Neural cell (in vitro differentiated cells): ENCODE results near the gene GFRA1. TPM values are rescaled to one million over a fixed set of nuclear protein-coding genes. Genes with fewer than 3 reads are reported as not detected.

Experiments used
- H2AFZ ChIP-seq: fragments of 200-600, 300-800 bp; sonication (generic), shearing (Covaris generic); 2 replicates; pipeline ENCODE4 v1.6.0; 2014; ENCODE audit warnings: low read depth, mild to moderate bottlenecking, antibody characterized with exemption, low read length, moderate library complexity
- H3F3A ChIP-seq: fragments of 200-600 bp; shearing (Covaris generic); 2 replicates; pipeline ENCODE4 v1.6.1; 2016; ENCODE audit warnings: mild to moderate bottlenecking, moderate library complexity, mixed read lengths, antibody characterized with exemption, low read length; ENCODE audit not compliant: insufficient read depth, poor library complexity, severe bottlenecking
- H3K27ac ChIP-seq: fragments of 200-600, 300-800 bp; sonication (generic), shearing (Covaris generic); 2 replicates; pipeline ENCODE4 v1.5.1; 2014; ENCODE audit warnings: mild to moderate bottlenecking, low read length, moderate library complexity
- H3K27me3 ChIP-seq: fragments of 300-800, 200-600 bp; sonication (generic), shearing (Covaris generic); 2 replicates; pipeline ENCODE4 v1.6.0; 2014; ENCODE audit warnings: mild to moderate bottlenecking, low read depth, low read length, moderate library complexity; ENCODE audit not compliant: insufficient read depth
- H3K36me3 ChIP-seq: fragments of 300-800, 200-600 bp; sonication (generic), shearing (Covaris generic); 2 replicates; pipeline ENCODE4 v1.5.1; 2014; ENCODE audit warnings: mild to moderate bottlenecking, antibody characterized with exemption, low read length, moderate library complexity; ENCODE audit not compliant: insufficient read depth
- H3K4me2 ChIP-seq: fragments of 300-800, 200-600 bp; sonication (generic), shearing (Covaris generic); 2 replicates; pipeline ENCODE4 v1.6.0; 2014; ENCODE audit warnings: mild to moderate bottlenecking, low read length
- H3K4me3 ChIP-seq: fragments of 300-800, 200-600 bp; sonication (generic), shearing (Covaris generic); 2 replicates; pipeline ENCODE4 v1.5.1; 2014; ENCODE audit warnings: mild to moderate bottlenecking, low read length, moderate library complexity
- H3K79me2 ChIP-seq: fragments of 200-600 bp; shearing (Covaris generic); replicated peaks from 2 replicates; pipeline ENCODE4 v1.6.0; 2014; ENCODE audit warnings: mild to moderate bottlenecking, low read length, moderate library complexity; ENCODE audit not compliant: insufficient read depth
- H3K9ac ChIP-seq: fragments of 300-800, 200-600 bp; sonication (generic), shearing (Covaris generic); 2 replicates; pipeline ENCODE4 v1.6.1; 2016; ENCODE audit warnings: mild to moderate bottlenecking, low read length, mixed read lengths
- H3K9me2 ChIP-seq: fragments of 200-600 bp; shearing (Covaris generic); 2 replicates; pipeline ENCODE4 v1.6.1; 2016; ENCODE audit warnings: mild to moderate bottlenecking, low read length, mixed read lengths; ENCODE audit not compliant: insufficient read depth
- H3K9me3 ChIP-seq: fragments of 200-600, 300-800 bp; sonication (generic), shearing (Covaris generic); 2 replicates; pipeline ENCODE4 v1.6.1; 2016; ENCODE audit warnings: mild to moderate bottlenecking, mixed run types, low read length, moderate library complexity, mixed read lengths
- H4K20me1 ChIP-seq: fragments of 200-600 bp; shearing (Covaris generic); 2 replicates; pipeline ENCODE4 v1.6.1; 2016; ENCODE audit warnings: mild to moderate bottlenecking, mixed run types; ENCODE audit not compliant: insufficient read depth
- EP300 ChIP-seq: fragments of 450-650 bp; conservative IDR thresholded peaks from 2 replicates; pipeline ENCODE4 v1.6.1; 2014; ENCODE audit warnings: antibody characterized with exemption, mild to moderate bottlenecking, moderate library complexity; ENCODE audit not compliant: poor library complexity, severe bottlenecking
- EZH2 ChIP-seq: fragments of 200-600, 300-800 bp; shearing (Covaris generic), sonication (generic); IDR thresholded peaks from 2 replicates; pipeline ENCODE4 v1.6.1; 2014; ENCODE audit warnings: antibody characterized with exemption, low read length, borderline replicate concordance, mild to moderate bottlenecking; ENCODE audit not compliant: insufficient read depth, poor library complexity, severe bottlenecking
- MXI1 ChIP-seq: fragments of 450-650 bp; conservative IDR thresholded peaks from 2 replicates; pipeline ENCODE4 v1.6.1; 2014; ENCODE audit warnings: antibody characterized with exemption, mild to moderate bottlenecking; ENCODE audit not compliant: poor library complexity, severe bottlenecking
- POLR2AphosphoS5 ChIP-seq: IDR thresholded peaks from 2 replicates; pipeline ENCODE4 v1.6.1; 2012
- RAD21 ChIP-seq: fragments of 450-650 bp; conservative IDR thresholded peaks from 2 replicates; pipeline ENCODE4 v1.6.1; 2014; ENCODE audit warnings: antibody characterized with exemption, mild to moderate bottlenecking, moderate library complexity
- SMC3 ChIP-seq: fragments of 450-650 bp; conservative IDR thresholded peaks from 2 replicates; pipeline ENCODE4 v1.6.1; 2014; ENCODE audit warnings: antibody characterized with exemption, mild to moderate bottlenecking, moderate library complexity; ENCODE audit not compliant: poor library complexity
- TAF1 ChIP-seq: IDR thresholded peaks from 2 replicates; pipeline ENCODE4 v1.6.1; 2012; ENCODE audit warnings: low read depth
- polyA plus RNA-seq: library from polyadenylated mRNA; depleted of rRNA; stranded (reverse); fragments of >200 nt; gene quantifications from 2 replicates; pipeline ENCODE4 v1.2.3, GENCODE V29; 2014
- TF ChIP-seq, protein P1 (sequence below): fragments of 450-650 bp; IDR thresholded peaks from 2 replicates; pipeline ENCODE4 v1.5.1; 2014; ENCODE audit warnings: antibody characterized with exemption, mild to moderate bottlenecking, moderate library complexity; ENCODE audit not compliant: poor library complexity, severe bottlenecking
- TF ChIP-seq, protein P2 (sequence below): IDR thresholded peaks from 2 replicates; pipeline ENCODE4 v1.6.1; 2012; ENCODE audit warnings: borderline replicate concordance

GFRA1 gene
- polyA plus RNA-seq, 1 donor from 2014 or later, result 2.3 TPM

DNA sequence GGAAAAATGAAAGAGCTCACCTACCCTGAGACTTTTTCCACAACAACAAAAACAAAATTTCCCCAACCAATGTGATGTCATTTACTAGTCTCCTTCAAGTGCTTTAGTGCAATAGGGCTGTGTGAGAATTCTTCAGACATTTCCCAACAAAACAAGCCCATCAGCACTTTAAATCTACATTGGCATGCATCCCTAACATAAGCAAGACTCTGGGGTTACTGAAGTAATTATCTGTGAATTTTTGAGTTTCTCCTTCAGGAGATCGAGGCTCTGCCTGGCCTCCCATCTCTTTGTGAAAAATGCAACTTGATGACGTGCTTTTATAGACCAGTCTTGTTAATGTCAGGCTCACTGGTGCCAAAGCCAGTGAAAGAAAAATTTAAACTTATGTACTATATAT is 255.6 kb downstream of the GFRA1 start:
- no peaks in the 10 kb centered on the region for H3F3A ChIP-seq
- H3K9ac ChIP-seq, result no peak overlapping the region
- H3K27me3 ChIP-seq, result no peaks in the 10 kb centered on the region
- no peaks in the 10 kb centered on the region for H4K20me1 ChIP-seq
- no peak overlapping the region for H2AFZ ChIP-seq
- no peak overlapping the region for H3K4me3 ChIP-seq
- no peaks in the 10 kb centered on the region for H3K9me3 ChIP-seq
- no peaks in the 10 kb centered on the region for H3K36me3 ChIP-seq
- H3K4me2 ChIP-seq, result no peak overlapping the region
- no peak overlapping the region for H3K27ac ChIP-seq
- TF ChIP-seq SMC3, result no peak
- TF ChIP-seq TAF1, result no peak
- no peak for TF ChIP-seq RAD21
- TF ChIP-seq, protein P1, sequence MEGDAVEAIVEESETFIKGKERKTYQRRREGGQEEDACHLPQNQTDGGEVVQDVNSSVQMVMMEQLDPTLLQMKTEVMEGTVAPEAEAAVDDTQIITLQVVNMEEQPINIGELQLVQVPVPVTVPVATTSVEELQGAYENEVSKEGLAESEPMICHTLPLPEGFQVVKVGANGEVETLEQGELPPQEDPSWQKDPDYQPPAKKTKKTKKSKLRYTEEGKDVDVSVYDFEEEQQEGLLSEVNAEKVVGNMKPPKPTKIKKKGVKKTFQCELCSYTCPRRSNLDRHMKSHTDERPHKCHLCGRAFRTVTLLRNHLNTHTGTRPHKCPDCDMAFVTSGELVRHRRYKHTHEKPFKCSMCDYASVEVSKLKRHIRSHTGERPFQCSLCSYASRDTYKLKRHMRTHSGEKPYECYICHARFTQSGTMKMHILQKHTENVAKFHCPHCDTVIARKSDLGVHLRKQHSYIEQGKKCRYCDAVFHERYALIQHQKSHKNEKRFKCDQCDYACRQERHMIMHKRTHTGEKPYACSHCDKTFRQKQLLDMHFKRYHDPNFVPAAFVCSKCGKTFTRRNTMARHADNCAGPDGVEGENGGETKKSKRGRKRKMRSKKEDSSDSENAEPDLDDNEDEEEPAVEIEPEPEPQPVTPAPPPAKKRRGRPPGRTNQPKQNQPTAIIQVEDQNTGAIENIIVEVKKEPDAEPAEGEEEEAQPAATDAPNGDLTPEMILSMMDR, result no peak
- TF ChIP-seq, protein P2, sequence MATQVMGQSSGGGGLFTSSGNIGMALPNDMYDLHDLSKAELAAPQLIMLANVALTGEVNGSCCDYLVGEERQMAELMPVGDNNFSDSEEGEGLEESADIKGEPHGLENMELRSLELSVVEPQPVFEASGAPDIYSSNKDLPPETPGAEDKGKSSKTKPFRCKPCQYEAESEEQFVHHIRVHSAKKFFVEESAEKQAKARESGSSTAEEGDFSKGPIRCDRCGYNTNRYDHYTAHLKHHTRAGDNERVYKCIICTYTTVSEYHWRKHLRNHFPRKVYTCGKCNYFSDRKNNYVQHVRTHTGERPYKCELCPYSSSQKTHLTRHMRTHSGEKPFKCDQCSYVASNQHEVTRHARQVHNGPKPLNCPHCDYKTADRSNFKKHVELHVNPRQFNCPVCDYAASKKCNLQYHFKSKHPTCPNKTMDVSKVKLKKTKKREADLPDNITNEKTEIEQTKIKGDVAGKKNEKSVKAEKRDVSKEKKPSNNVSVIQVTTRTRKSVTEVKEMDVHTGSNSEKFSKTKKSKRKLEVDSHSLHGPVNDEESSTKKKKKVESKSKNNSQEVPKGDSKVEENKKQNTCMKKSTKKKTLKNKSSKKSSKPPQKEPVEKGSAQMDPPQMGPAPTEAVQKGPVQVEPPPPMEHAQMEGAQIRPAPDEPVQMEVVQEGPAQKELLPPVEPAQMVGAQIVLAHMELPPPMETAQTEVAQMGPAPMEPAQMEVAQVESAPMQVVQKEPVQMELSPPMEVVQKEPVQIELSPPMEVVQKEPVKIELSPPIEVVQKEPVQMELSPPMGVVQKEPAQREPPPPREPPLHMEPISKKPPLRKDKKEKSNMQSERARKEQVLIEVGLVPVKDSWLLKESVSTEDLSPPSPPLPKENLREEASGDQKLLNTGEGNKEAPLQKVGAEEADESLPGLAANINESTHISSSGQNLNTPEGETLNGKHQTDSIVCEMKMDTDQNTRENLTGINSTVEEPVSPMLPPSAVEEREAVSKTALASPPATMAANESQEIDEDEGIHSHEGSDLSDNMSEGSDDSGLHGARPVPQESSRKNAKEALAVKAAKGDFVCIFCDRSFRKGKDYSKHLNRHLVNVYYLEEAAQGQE, result no peak
- no peak for TF ChIP-seq EP300
- no peak for TF ChIP-seq EZH2
- TF ChIP-seq MXI1, result no peak
- TF ChIP-seq POLR2AphosphoS5, result no peak
- no peaks in the 10 kb centered on the region for H3K79me2 ChIP-seq
- no peaks in the 10 kb centered on the region for H3K9me2 ChIP-seq

DNA sequence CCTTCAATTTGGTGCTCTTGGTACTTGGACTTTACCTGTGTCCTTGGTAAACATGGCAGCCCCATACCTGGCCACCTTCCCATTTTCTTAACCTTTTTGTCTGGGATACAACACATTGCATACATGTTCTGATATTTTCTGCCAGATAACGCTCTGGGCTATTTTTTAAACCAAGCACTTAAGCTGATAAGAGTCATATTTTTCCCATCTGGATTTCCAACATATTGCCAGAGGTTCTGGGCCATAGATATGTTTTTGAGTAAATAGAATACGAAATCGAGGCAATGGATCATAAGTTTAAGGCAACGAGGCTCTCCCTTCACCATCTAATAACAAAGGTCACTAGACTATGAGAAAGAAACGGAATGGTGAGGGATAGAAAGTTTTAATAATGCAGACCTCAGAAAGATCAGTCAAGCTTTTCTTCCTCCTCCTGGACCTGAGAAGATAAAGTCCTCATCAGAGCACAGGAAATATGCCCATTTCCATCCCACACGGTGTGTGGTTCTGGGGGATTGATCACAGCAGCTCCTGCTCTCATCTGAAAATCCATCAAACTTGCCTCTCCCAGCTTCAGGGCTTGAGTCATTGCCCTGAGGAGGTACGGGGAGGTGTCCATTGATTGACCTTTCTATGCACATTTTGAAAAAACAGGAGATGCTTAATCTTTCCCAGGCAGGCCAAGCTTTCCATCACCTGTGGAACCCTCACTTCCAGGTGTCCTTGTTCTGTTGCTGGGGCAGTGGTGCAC is 257.2 kb downstream of the GFRA1 start:
- H3K79me2 ChIP-seq, result no peaks in the 10 kb centered on the region
- no peaks in the 10 kb centered on the region for H3K9me3 ChIP-seq
- H3F3A ChIP-seq, result no peaks in the 10 kb centered on the region
- H3K36me3 ChIP-seq, result no peaks in the 10 kb centered on the region
- no peaks in the 10 kb centered on the region for H3K9me2 ChIP-seq
- H3K27me3 ChIP-seq, result no peaks in the 10 kb centered on the region
- no peak overlapping the region for H3K9ac ChIP-seq
- no peak overlapping the region for H3K4me3 ChIP-seq
- no peak overlapping the region for H2AFZ ChIP-seq
- no peak overlapping the region for H3K27ac ChIP-seq
- H4K20me1 ChIP-seq, result no peaks in the 10 kb centered on the region
- no peak for TF ChIP-seq EP300
- TF ChIP-seq POLR2AphosphoS5, result no peak
- no peak for TF ChIP-seq RAD21
- TF ChIP-seq, protein P1, result no peak
- TF ChIP-seq TAF1, result no peak
- TF ChIP-seq SMC3, result no peak
- TF ChIP-seq EZH2, result no peak
- no peak for TF ChIP-seq MXI1
- TF ChIP-seq, protein P2, result no peak
- H3K4me2 ChIP-seq, result no peak overlapping the region
